Measurements from ENCODE around the gene EEF1AKMT3.
"Not testable (repeated sequence)": the region's sequence is repeated elsewhere in the genome, so short reads cannot be mapped to it uniquely, and the experiment has no call there.

EEF1AKMT3 gene

DNA sequence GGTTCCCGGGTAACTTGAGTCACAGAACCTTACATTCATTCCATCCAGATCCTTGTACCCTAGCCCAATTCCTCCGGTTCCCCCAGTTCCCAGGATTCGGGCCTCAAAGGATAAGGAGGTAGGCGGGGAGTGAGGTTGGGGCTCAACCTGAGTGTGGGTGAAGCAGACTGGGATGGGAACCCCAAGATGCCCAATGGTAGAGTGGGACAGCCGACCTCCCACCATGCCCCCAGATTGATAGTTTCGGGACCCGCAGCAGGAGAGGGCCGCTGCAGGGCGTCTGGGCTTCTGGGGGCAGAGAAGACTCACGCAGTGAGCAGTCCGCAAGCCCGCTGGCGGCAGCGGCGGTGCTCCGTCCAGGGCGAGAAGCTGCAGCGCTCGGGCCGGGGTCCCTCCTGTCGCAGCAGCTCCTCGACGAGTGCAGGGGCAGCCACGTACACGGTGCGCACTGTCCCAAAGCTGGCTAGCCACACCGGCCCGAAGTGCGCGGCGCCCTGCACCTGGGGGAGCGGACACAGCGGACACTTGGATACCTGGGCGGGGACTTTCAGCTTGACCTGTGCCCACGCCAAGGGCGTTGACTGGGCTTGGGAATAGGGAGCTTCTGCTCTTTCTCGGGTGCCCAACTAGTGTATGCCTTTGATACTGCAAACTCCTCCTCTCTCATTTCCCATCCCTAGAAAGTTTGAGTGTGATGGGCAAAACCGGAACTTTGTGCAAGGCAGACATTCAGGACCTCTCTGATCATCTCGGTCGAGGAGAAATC is 6.5 kb upstream of the EEF1AKMT3 start:
- DNase-seq, result no peak

GRCh38 chr12:57766464-57767304 is 5.7 kb upstream of the EEF1AKMT3 start, which contains the start of gene CYP27B1:
TSS of gene CYP27B1 (minus strand) at chr12:57767078. CDS start at chr12:57767041, 37 bp downstream.
- DNase-seq, result no peak

DNA sequence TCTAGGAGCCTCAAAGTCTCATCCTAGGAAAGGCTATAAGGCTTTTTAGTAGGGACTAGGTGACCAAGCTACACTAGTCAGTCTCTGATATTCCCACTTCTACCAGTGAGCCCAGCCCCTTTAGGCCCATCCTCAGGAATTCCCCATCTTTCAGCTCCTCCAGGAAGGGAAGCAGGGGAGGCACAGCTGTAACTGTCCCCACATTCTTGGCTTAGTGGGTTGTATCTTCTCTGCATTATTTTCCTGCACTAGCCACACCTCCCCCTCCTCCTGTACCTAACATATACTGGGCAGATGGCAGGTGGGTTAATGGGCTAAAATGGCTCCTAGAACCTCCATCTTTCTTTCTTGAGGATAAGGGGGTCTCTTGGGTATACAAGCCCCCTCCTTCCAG is 5.1 kb upstream of the EEF1AKMT3 start:
- DNase-seq, result no peak

DNA sequence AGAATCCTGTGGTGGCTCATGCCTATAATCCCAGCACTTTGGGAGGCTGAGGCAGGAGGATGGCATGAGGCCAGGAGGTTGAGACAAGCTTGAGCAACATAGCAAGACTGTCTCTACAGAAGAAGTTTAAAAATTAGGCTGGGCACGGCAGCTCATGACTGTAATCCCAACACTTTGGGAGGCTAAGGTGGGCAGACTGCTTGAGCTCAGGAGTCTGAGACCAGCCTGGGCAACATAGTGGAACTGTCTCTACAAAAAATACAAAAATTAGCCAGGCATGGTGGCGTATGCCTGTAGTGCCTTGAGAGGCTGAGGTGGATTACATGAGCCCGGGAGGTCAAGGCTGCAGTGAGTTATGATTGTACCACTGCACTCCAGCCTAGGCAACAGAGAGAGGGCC is 4.5 kb upstream of the EEF1AKMT3 start:
- no peak for DNase-seq

GRCh38 chr12:57769594-57769993 is 2.8 kb upstream of the EEF1AKMT3 start:
- no peak for DNase-seq

DNA sequence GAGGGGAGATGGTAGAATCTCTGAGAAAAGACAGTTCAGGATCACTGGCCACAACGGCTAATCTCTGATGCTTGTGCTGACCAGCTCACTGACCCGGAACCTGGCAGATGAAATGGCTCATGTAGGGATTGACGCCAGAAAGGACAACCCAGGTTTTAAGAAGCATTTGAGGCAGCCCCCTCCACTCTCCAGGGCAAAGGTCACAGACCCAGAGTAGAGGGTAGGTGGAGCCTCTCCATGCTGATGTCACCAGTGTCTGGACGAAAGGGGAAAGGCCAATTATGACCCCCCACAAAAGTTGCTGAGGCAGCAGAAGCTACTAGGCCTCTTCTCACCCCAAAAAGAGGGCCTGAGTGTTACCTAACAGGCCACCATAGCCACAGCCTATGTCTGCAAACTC is 1.7 kb upstream of the EEF1AKMT3 start:
- no peak for DNase-seq

GRCh38 chr12:57771236-57771872 is 1.1 kb upstream of the EEF1AKMT3 start:
- peak in 4 of 5 experiments; percentile 50 to 89 (median 82) for DNase-seq

- DNase-seq, result peak; percentile 64 to 96 (median 88)
Measured at GRCh38 chr12:57771873-57772428, 463 bp upstream of the EEF1AKMT3 start, which contains the start of gene METTL1. TSS of gene METTL1 (minus strand) at chr12:57772105. CDS start at chr12:57772083, 22 bp downstream.

GRCh38 chr12:57774634-57775033 is 2.2 kb downstream of the EEF1AKMT3 start:
- DNase-seq, result not testable (repeated sequence)

- no peak for DNase-seq
Measured at GRCh38 chr12:57775044-57775443, 2.6 kb downstream of the EEF1AKMT3 start.

DNA sequence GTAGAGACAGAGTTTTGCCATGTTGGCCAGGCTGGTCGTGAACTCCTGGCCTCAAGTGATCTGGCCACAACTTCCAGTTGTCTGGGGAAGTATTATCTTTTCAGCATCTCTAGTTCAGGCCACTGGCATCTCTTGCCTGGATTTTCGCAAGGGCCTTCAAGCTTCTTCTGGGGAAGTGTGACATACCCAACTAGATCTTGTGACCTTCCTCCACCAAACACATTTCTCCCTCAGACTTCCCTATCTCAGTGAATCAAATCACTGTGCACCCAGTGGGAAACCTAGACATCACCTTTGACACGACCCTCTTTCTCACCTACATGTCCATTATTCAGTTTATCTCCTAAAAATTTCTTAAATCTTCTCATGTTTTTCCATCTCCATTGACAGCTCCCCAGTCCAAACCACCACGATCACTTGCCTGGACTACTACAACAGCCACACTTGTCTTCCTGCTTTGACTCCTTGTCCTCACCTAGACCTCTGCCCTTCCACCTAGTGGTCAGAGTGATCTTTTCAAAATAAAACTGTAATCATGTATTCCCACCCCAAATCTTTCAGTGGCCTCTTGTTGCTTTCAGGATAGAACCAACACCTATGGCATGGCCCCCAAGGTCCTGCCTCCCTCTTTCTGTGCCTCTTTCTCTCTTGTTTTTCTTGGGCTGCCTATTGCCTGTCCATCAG is 3.3 kb downstream of the EEF1AKMT3 start:
- DNase-seq, result no peak

DNA sequence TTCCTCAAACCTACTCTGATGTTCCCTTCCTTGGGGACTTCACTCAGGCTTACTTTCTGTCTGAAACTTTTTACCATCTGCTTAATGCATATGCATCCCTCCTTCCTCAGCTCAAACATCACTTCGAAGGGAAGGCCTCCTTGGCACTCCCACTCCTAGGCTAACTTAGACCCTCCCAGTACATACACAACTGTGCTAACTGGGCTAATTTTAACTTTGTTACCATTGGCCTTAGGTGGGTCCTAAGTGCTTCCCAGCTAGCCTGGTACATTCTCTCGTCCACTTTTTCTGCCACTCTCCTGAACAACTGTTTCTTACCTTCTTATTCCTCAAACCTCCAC is 3.8 kb downstream of the EEF1AKMT3 start:
- DNase-seq, result no peak

DNA sequence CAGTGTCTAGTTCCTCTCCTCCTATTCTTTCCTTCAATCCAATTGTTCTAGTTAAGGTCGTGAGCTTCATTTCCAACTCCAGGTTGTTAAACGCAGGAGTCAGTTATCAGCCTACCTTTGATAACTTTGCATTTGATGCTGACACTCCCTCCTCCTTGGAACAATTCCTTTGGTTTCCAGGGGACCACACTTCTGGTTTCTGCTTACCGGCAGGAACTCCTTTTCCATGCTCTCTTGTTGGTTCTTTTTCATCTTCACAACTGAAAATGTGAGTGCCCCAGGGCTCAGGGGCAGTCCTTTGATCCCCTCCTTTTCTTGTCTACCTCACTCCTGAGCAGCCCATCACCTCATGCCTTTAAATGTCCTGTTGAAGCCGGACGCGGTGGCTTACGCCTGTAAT is 5.0 kb downstream of the EEF1AKMT3 start:
- no peak for DNase-seq

DNA sequence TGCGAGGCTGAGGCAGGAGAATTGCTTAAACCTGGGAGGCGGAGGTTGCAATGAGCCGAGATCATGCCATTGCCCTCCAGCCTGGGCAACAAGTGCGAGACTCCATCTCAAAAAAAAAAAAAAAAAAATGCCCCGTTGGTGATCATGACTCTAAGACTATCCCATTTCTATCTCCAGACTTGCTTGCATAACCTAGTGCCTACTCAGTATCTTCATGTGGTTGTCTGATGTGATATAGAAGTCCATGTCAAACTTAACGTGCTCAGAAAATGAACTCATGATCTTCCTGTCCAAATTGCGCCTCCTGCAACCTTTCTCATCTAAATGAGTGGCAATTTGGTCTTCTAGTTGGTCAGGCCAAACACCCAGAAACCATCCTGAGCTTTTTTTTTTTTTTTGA is 5.5 kb downstream of the EEF1AKMT3 start:
- no peak for DNase-seq

- no peak for DNase-seq
Measured at GRCh38 chr12:57779736-57780135, 7.3 kb downstream of the EEF1AKMT3 start.

- no peak for DNase-seq
Measured at GRCh38 chr12:57780284-57780897, 8.0 kb downstream of the EEF1AKMT3 start.

DNA sequence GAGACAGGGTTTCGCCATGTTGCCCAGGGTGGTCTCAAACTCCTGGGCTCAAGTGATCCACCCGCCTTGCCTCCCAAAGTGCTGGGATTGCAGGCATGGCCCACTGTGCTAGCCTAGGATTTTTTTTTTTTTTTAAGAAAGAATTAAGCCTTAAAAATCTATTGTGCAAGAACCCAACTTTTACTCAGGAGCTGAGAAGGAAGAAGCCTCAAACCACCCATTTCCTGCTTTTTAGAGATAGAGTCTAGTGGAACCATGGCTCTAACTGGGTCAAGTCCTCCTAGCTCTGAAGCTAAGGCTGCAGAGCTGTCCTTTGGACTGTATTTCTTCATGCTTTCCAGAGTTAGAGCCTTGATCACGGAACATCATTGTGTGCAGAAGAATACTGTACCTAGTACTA is 8.8 kb downstream of the EEF1AKMT3 start:
- DNase-seq, result peak in 1 of 5 experiments; percentile 57

- no peak for DNase-seq
Measured at GRCh38 chr12:57781801-57782200, 9.4 kb downstream of the EEF1AKMT3 start.

- no peak for DNase-seq
Measured at GRCh38 chr12:57782243-57782607, 9.8 kb downstream of the EEF1AKMT3 start.

- peak; percentile 89 to 98 (median 96) for DNase-seq
Measured at GRCh38 chr12:57782608-57783465, 10.4 kb downstream of the EEF1AKMT3 start, which contains the start of gene TSFM. TSS of gene TSFM (plus strand) at chr12:57782787. CDS start at chr12:57782802, 15 bp downstream.

DNA sequence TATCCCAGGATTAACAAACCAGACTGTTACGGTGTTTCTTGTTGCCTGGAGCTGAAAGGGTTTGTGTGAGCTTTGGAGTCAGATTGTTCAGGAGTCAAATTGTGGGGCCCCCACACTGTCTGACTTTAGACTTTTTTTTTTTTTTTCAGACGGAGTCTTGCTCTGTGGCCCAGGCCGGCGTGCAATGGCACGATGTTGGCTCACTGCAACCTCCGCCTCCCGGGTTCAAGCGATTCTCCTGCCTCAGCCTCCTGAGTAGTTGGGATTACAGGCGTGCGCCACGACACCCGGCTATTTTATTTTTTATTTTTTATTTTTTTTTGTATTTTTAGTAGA is 11.0 kb downstream of the EEF1AKMT3 start:
- DNase-seq, result no peak
